HG03066 (cell line): ENCODE data around the gene HERC6.
"Not testable (repeated sequence)": the region's sequence is repeated elsewhere in the genome, so short reads cannot be mapped to it uniquely, and the experiment has no call there.

ENCODE experiments used
- ATAC-seq: cut with Tn5 transposase; IDR thresholded peaks from one replicate; pipeline ENCODE4 v1.9.1; 2021; ENCODE audit warnings: low read depth; ENCODE audit not compliant: unreplicated experiment

HERC6 gene

DNA sequence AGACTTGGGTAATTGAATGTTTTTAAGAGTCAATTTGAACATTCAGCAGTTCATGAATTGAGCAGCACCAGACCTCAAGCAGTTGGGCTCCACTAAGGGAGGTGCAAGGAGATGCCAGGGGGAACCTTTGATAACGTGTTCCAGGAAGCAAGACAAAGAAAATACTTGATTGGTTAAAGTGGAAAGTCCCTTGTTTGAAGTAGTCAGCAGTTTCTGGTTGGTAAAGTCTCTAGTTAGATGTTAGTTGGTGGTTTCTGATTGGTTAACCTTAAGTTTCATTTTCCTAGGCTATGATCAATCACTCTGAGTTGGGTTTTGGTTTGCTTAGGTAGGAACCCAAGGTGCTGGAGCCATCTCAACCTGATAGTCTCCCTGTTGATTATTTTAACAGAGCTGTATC lies 4.0 kb downstream of the HERC6 start:
- ATAC-seq = no peak

DNA sequence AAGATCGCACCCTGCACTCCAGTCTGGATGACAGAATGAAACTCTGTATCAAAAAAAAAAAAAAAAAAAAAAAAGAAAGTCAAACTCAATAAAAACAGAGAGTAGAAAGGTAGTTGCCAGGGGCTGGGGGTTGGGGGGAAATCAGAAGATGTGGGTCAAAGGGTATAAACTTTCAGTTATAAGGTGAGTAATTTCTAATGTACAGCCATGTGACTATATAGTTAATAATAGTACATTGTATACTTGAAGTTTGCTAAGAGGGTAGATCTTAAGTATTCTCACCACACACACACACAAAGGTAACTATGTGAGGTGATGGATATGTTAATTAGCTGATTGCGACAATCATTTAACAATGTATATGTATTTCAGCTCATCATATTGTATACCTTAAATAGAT lies 11.5 kb downstream of the HERC6 start:
- no peak for ATAC-seq

DNA sequence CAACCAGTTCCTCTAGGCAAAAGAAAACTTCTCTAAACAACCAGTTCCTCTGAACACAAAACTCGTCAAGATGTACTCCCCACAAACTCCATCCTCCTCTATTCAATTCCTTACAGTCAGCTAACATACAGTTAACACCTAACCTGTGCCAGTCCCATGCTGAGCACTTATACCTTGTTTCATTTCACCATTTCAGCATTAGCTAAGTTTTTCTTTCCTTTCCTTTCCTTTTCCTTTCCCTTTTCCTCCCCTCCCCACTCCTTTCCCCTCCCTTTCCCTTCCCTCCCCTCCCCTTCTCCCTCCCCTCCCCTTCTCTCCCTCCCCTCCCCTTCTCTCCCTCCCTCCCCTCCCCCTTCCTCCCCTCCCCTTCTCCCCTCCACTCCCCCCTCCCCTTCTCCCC lies 13.1 kb downstream of the HERC6 start:
- no peak for ATAC-seq

GRCh38 chr4:88396681-88397080 lies 18.0 kb downstream of the HERC6 start:
- no peak for ATAC-seq

GRCh38 chr4:88398381-88398780 lies 19.7 kb downstream of the HERC6 start:
- no peak for ATAC-seq

GRCh38 chr4:88409206-88409605 lies 30.6 kb downstream of the HERC6 start:
- no peak for ATAC-seq

DNA sequence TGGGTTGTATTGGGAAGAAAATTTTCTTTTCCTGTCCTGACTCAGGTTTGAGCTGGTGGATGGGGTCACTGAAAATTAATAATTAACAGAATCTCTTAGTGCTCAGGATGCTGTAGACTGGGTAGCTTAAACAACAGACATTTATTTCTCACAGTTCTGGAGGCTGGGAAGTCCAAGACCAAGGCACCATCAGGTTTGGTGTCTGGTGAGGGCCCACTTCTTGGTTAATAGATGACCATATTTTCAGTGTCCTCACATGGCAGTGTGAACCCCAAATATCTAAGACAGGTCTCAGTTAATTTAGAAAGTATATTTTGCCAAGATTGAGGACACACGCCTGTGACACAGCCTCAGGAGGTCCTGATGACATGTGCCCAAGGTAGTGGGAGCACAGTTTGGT lies 31.1 kb downstream of the HERC6 start:
- ATAC-seq = no peak

GRCh38 chr4:88411491-88412096 lies 32.9 kb downstream of the HERC6 start:
- no peak for ATAC-seq

GRCh38 chr4:88413801-88414200 lies 35.1 kb downstream of the HERC6 start:
- ATAC-seq = no peak

- no peak for ATAC-seq
Observed at GRCh38 chr4:88414755-88415154, 36.1 kb downstream of the HERC6 start.

DNA sequence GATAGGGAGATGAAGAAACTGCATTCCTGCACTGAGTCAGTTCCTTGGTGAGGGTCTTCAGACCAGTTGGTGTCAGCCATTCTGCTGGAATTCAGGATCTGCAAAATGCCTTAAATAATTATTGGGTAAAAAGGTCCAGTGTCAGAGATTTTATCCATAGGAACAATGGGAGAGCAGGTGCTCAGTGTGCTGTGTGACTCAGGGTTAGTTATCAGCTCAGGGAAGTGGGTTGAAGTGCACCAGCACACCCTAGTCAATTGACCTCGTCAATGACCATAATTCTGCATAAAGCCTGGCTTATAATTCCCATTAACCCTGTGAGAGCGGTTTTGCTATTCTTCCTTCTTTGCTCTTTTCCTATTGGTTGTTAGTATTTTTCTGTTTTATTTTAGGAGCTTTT lies 37.3 kb downstream of the HERC6 start:
- ATAC-seq = no peak

- no peak for ATAC-seq
Observed at GRCh38 chr4:88418411-88418810, 39.8 kb downstream of the HERC6 start.

GRCh38 chr4:88419874-88420273 lies 41.2 kb downstream of the HERC6 start:
- ATAC-seq = peak; percentile 93

GRCh38 chr4:88420844-88421243 lies 42.2 kb downstream of the HERC6 start:
- no peak for ATAC-seq

DNA sequence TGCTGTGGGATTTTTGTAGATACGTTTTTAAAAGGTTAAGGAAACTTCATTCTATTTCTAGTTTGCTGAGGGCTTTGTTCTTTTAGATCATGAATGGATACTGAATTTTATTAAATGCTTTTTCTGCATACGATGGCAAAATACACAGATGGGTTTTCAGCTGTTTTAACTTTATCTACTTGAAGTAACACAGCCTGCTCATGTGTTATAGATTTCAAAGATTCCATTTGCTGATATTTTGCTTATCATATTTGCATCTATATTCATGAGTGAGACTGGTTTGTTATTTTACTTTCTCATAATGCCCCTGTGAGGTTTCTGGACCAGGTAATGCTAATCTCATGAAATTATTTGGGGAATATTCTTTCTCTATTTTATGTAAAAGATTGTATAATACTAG lies 43.8 kb downstream of the HERC6 start:
- no peak for ATAC-seq

GRCh38 chr4:88429401-88429800 lies 50.7 kb downstream of the HERC6 start:
- no peak for ATAC-seq

DNA sequence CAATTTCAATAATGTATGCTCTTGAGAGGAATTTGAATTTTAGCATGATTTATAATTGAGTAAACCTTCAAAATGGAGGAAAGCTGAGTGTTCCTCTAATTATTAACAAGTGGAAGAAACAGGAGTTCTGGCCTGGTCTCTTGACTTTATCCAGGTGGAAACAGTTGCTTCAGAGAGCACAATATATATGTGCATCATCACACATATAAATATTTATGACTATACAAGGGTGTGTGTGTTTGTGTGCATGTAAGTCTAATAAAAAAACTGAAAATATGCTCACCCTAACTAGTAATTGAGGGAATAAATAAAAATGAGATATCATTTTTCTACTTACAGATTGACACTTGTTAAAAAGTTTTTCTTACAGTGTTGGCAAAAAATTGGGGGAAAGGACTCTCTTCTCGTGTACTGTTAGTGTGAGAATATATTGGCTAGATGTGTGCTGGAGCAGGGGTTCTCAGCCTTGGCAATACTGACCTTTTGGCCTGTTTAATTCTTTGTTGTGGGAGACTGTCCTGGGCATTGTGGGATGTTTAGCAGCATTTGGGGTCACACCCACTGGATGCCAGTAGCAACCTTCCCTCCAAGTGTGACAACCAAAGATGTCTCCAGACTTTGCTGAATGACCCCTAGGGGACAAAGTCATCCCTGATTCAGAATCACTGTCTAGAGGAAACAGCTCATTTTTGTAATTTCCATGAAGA lies 57.5 kb downstream of the HERC6 start:
- ATAC-seq = no peak

- ATAC-seq = not testable (repeated sequence)
Observed at GRCh38 chr4:88437873-88438272, 59.2 kb downstream of the HERC6 start.

- ATAC-seq = no peak
Observed at GRCh38 chr4:88439161-88439760, 60.6 kb downstream of the HERC6 start.

- ATAC-seq = no peak
Observed at GRCh38 chr4:88440146-88440545, 61.5 kb downstream of the HERC6 start.

DNA sequence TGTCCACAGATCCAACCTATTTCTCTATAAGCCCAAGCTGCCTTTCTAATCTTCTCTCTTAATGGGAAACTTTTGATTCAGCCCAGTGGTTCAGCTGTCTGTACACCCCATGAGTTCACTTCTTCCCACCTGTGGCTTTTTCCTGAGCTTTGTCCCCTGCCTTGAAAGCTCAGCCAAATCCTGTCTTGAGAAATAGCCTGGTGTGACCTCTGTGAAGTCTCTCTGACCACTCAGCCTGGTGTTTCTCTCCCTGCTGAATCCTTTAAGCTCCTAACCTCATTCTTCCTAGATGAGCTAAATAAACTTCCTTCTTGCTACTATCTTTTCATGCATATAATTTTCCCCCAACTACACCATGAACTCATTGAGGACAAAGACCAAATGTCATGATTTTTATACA lies 63.0 kb downstream of the HERC6 start:
- ATAC-seq = no peak

- no peak for ATAC-seq
Observed at GRCh38 chr4:88442689-88443191, 64.1 kb downstream of the HERC6 start.
